Inflammatory macrophage treated with lipopolysaccharide for 1 hour (primary cell): Measurements from ENCODE around the gene MDM4.

Source experiments
- DNase-seq, 2 donors: peaks; one replicate each; pipeline ENCODE4 v3.0.0-alpha.2; 2020 to 2022

Gene MDM4

GRCh38 chr1:204581759-204582158 lies 65.6 kb downstream of the MDM4 start:
- no peak for DNase-seq

GRCh38 chr1:204583909-204584632 lies 67.9 kb downstream of the MDM4 start:
- peak; percentile 13 to 20 for DNase-seq

GRCh38 chr1:204584699-204585372 lies 68.6 kb downstream of the MDM4 start:
- no peak for DNase-seq

- DNase-seq = no peak
Measured at GRCh38 chr1:204587621-204588020, 71.4 kb downstream of the MDM4 start.

- DNase-seq = no peak
Measured at GRCh38 chr1:204588826-204589225, 72.6 kb downstream of the MDM4 start.

GRCh38 chr1:204589409-204590038 lies 73.3 kb downstream of the MDM4 start:
- no peak for DNase-seq

GRCh38 chr1:204591473-204592090 lies 75.4 kb downstream of the MDM4 start:
- no peak for DNase-seq

- DNase-seq = no peak
Measured at GRCh38 chr1:204592246-204592948, 76.2 kb downstream of the MDM4 start.

- DNase-seq = peak; percentile 11 to 23
Measured at GRCh38 chr1:204598319-204598969, 82.2 kb downstream of the MDM4 start.

- no peak for DNase-seq
Measured at GRCh38 chr1:204599098-204599497, 82.9 kb downstream of the MDM4 start.

GRCh38 chr1:204599596-204599995 lies 83.4 kb downstream of the MDM4 start:
- DNase-seq = no peak

GRCh38 chr1:204600203-204600602 lies 84.0 kb downstream of the MDM4 start:
- DNase-seq = no peak

- no peak for DNase-seq
Measured at GRCh38 chr1:204600968-204601367, 84.8 kb downstream of the MDM4 start.

- no peak for DNase-seq
Measured at GRCh38 chr1:204602111-204602579, 85.9 kb downstream of the MDM4 start.

- no peak for DNase-seq
Measured at GRCh38 chr1:204602871-204603542, 86.8 kb downstream of the MDM4 start.

- DNase-seq = no peak
Measured at GRCh38 chr1:204605791-204606190, 89.6 kb downstream of the MDM4 start.
